SU-DHL-6 (cell line): ENCODE results near the gene TSC2.

Experiments used
- H2AFZ ChIP-seq: fragments of 200-600 bp; sonication (generic); 2 replicates; pipeline ENCODE4 v1.6.1; 2014; ENCODE audit warnings: low read depth, mild to moderate bottlenecking, moderate library complexity, mixed read lengths, antibody characterized with exemption, low read length; ENCODE audit not compliant: severe bottlenecking
- H3F3A ChIP-seq: fragments of 200-600 bp; shearing (Covaris generic); 2 replicates; pipeline ENCODE4 v1.6.0; 2016; ENCODE audit warnings: antibody characterized with exemption, mild to moderate bottlenecking; ENCODE audit not compliant: insufficient read depth
- H3K27ac ChIP-seq: fragments of 200-600 bp; sonication (generic); 2 replicates; pipeline ENCODE4 v1.5.1; 2016; ENCODE audit warnings: low read depth, mild to moderate bottlenecking, low read length, moderate library complexity, mixed read lengths
- H3K27me3 ChIP-seq: fragments of 200-600 bp; sonication (generic), shearing (Covaris generic); 2 replicates; pipeline ENCODE4 v1.6.0; 2014; ENCODE audit warnings: mild to moderate bottlenecking, low read length
- H3K36me3 ChIP-seq: fragments of 200-600 bp; sonication (generic); 2 replicates; pipeline ENCODE4 v1.6.1; 2014; ENCODE audit warnings: mild to moderate bottlenecking, low read length, mixed read lengths
- H3K4me2 ChIP-seq: fragments of 300-600, 200-600 bp; shearing (Covaris generic), sonication (generic); 2 replicates; pipeline ENCODE4 v1.6.0; 2014; ENCODE audit warnings: low read length, low read depth, mild to moderate bottlenecking; ENCODE audit not compliant: poor library complexity, severe bottlenecking
- H3K4me3 ChIP-seq: fragments of 200-600 bp; sonication (generic); 2 replicates; pipeline ENCODE4 v1.5.1; 2014; ENCODE audit warnings: antibody characterized with exemption, low read length, mild to moderate bottlenecking, mixed read lengths; ENCODE audit not compliant: insufficient read depth, poor library complexity, severe bottlenecking
- H3K79me2 ChIP-seq: fragments of 200-600 bp; sonication (generic); 2 replicates; pipeline ENCODE4 v1.6.1; 2014; ENCODE audit warnings: mild to moderate bottlenecking, low read length, moderate library complexity; ENCODE audit not compliant: insufficient read depth
- H3K9ac ChIP-seq: fragments of 200-600 bp; sonication (generic); 2 replicates; pipeline ENCODE4 v1.7.0; 2014; ENCODE audit warnings: mild to moderate bottlenecking, low read length
- H3K9me2 ChIP-seq: fragments of 200-600 bp; sonication (generic); replicated peaks from 2 replicates; pipeline ENCODE4 v1.6.1; 2014; ENCODE audit warnings: low read length; ENCODE audit not compliant: insufficient read depth
- H3K9me3 ChIP-seq: fragments of 200-600 bp; sonication (generic); 2 replicates; pipeline ENCODE4 v1.6.1; 2014; ENCODE audit warnings: low read length, mixed read lengths; ENCODE audit not compliant: insufficient read depth
- H4K20me1 ChIP-seq: fragments of 200-600 bp; sonication (generic); 2 replicates; pipeline ENCODE4 v1.6.1; 2014; ENCODE audit warnings: low read depth, mild to moderate bottlenecking, antibody characterized with exemption, low read length, moderate library complexity, mixed read lengths
- EZH2phosphoT487 ChIP-seq: fragments of 200-600 bp; sonication (generic), shearing (Covaris generic); conservative IDR thresholded peaks from 2 replicates; pipeline ENCODE4 v1.6.1; 2018; ENCODE audit warnings: mild to moderate bottlenecking, antibody characterized with exemption, low read length, moderate library complexity, mixed read lengths
- TF ChIP-seq, protein P1 (sequence below): fragments of 200-600 bp; sonication (generic); IDR thresholded peaks from one replicate; pipeline ENCODE4 v1.5.1; 2017; ENCODE audit warnings: antibody characterized with exemption, mild to moderate bottlenecking, low read length, moderate library complexity; ENCODE audit not compliant: insufficient read depth, poor library complexity, severe bottlenecking

TSC2 gene

DNA sequence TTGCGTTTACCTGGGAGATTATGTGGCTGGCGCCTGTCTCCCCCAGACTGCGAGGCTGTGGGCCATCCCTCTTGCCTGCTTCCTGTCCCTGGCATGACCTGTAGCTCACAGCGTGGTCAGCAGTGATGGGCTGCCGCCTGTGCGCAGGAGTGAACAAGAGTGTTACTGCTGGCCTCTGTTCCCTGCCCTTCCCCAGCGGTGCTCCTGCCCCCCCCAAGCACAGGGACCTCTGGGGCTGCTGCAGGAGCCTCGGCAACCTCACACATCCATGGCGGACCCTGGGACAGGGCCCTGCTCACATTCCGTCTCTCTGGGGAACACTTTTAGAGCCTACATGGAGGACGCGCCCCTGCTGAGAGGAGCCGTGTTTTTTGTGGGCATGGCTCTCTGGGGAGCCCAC, 10.6 kb downstream of the TSC2 start:
- Histone ChIP-seq H3K27me3 (no peaks in the 10 kb centered on the region), H3K36me3 (no peaks in the 10 kb centered on the region), H3K9me2 (no peaks in the 10 kb centered on the region), H3K27ac (no peak overlapping the region), H3K4me2 (no peak overlapping the region), H3K4me3 (no peak overlapping the region), H2AFZ (no peak overlapping the region), H4K20me1 (no peaks in the 10 kb centered on the region), H3K9ac (no peak overlapping the region), H3K9me3 (no peaks in the 10 kb centered on the region), H3K79me2 (no peaks in the 10 kb centered on the region), H3F3A (no peaks in the 10 kb centered on the region)
- TF ChIP-seq, protein P1, sequence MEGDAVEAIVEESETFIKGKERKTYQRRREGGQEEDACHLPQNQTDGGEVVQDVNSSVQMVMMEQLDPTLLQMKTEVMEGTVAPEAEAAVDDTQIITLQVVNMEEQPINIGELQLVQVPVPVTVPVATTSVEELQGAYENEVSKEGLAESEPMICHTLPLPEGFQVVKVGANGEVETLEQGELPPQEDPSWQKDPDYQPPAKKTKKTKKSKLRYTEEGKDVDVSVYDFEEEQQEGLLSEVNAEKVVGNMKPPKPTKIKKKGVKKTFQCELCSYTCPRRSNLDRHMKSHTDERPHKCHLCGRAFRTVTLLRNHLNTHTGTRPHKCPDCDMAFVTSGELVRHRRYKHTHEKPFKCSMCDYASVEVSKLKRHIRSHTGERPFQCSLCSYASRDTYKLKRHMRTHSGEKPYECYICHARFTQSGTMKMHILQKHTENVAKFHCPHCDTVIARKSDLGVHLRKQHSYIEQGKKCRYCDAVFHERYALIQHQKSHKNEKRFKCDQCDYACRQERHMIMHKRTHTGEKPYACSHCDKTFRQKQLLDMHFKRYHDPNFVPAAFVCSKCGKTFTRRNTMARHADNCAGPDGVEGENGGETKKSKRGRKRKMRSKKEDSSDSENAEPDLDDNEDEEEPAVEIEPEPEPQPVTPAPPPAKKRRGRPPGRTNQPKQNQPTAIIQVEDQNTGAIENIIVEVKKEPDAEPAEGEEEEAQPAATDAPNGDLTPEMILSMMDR: no peak
- TF ChIP-seq EZH2phosphoT487: no peak

DNA sequence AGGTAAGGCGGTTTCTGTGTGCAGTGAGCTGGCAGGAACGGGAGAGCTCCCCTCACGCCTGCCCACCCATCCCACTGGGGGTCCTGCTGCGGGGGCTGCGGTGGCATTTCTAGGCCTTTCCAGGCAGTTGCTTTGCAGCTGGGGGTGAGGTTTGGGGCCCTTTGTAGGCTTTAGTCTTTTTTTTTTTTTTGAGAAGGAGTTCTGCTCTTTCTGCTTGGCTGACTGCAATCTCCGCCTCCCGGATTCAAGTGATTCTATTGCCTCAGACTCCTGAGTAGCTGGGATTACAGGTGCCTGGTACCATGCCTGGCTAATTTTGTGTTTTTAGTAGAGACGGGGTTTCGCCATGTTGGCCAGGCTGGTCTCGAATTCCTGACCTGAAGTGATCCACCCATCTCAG, 11.1 kb downstream of the TSC2 start:
- Histone ChIP-seq H3K9me3 (no peaks in the 10 kb centered on the region), H3K9ac (no peak overlapping the region), H3K9me2 (no peaks in the 10 kb centered on the region), H3K27ac (no peak overlapping the region), H3F3A (no peaks in the 10 kb centered on the region), H4K20me1 (no peaks in the 10 kb centered on the region), H3K4me2 (no peak overlapping the region), H3K36me3 (no peaks in the 10 kb centered on the region), H3K4me3 (no peak overlapping the region), H3K79me2 (no peaks in the 10 kb centered on the region), H3K27me3 (no peaks in the 10 kb centered on the region), H2AFZ (no peak overlapping the region)
- TF ChIP-seq, protein P1: no peak
- TF ChIP-seq EZH2phosphoT487: no peak

DNA sequence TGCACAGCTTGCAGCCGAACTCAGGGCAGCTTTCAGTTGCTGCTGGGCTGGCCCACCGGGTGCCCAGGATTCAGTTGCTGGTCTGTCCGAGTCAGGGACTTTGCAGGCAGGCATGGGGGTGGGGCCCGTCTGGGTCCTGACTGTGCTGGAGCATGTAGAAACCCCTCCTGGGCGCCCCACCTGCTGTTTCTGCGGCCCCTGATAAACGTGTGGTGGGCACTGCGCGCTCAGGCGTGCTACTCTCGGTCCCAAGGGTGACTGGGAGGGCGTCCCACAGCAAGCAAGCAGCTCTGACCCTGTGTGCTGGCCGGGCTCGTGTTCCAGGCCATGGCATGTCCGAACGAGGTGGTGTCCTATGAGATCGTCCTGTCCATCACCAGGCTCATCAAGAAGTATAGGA, 12.6 kb downstream of the TSC2 start:
- Histone ChIP-seq H3K4me2 (no peak overlapping the region), H3K4me3 (no peak overlapping the region), H3K9me3 (no peaks in the 10 kb centered on the region), H3K27me3 (no peaks in the 10 kb centered on the region), H3K9ac (no peak overlapping the region), H3K27ac (no peak overlapping the region), H3K9me2 (no peaks in the 10 kb centered on the region), H4K20me1 (no peaks in the 10 kb centered on the region), H3F3A (no peaks in the 10 kb centered on the region), H3K36me3 (no peaks in the 10 kb centered on the region), H2AFZ (no peak overlapping the region), H3K79me2 (no peaks in the 10 kb centered on the region)
- no peak for TF ChIP-seq EZH2phosphoT487
- TF ChIP-seq, protein P1: no peak

DNA sequence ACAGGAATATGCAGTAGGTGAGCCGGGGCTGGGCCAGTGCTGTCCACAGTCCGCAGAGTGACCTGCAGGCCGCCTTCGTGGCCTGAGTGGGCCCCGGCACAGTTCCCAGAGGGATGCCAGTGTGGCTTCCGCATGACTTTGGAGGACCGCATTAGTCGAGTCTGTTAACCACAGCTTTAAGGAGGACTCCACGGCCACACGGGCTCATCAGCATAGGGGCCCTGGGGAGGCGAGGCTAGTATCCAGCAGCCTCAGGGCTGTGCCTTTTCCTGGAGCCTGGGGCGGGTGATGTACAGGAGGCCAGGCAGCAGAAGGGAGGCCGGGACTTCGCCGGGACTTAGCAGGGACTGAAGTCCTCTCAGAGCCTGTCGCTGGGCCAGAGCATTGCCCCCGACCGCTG, 13.2 kb downstream of the TSC2 start:
- H3K9me3 ChIP-seq: no peaks in the 10 kb centered on the region
- no peak overlapping the region for H3K4me2 ChIP-seq
- H3K9ac ChIP-seq: no peak overlapping the region
- H2AFZ ChIP-seq: no peak overlapping the region
- H3K27me3 ChIP-seq: no peaks in the 10 kb centered on the region
- H3K9me2 ChIP-seq: no peaks in the 10 kb centered on the region
- no peaks in the 10 kb centered on the region for H3K79me2 ChIP-seq
- no peaks in the 10 kb centered on the region for H3K36me3 ChIP-seq
- TF ChIP-seq EZH2phosphoT487: no peak
- TF ChIP-seq, protein P1: no peak
- H4K20me1 ChIP-seq: no peaks in the 10 kb centered on the region
- H3K27ac ChIP-seq: no peak overlapping the region
- H3F3A ChIP-seq: no peaks in the 10 kb centered on the region
- H3K4me3 ChIP-seq: no peak overlapping the region
